Astrocyte of the cerebellum (primary cell): ENCODE measurements around the gene PROX2.

Source experiments
- DNase-seq: peaks from one replicate; pipeline ENCODE4 v3.0.0-alpha.2; 2011; ENCODE audit warnings: low read depth
- H3K4me3 ChIP-seq: 2 replicates; pipeline ENCODE4 v1.5.1; 2011; ENCODE audit warnings: mild to moderate bottlenecking, low read depth, low read length, moderate library complexity
- CTCF ChIP-seq: IDR thresholded peaks from 2 replicates; pipeline ENCODE4 v1.5.1; 2012; ENCODE audit warnings: low read length, low read depth, moderate library complexity, mild to moderate bottlenecking; ENCODE audit errors: missing control alignments
- in situ Hi-C: cut with HindIII; loops from 2 replicates; pipeline ENCODE4 v1.10.0; 2017; ENCODE audit warnings: low sequenced_read_pairs

The PROX2 gene

GRCh38 chr14:74906925-74907521, 31.1 kb upstream of the PROX2 start:
- no peak for DNase-seq
- in situ Hi-C loops = loop anchor here (25.0 kb wide), 1 partner anchor 180 kb away; no protein-coding TSS in a partner anchor
- H3K4me3 ChIP-seq = no peak overlapping the region
- peak; percentile 26 for TF ChIP-seq CTCF

GRCh38 chr14:74905595-74906142, 29.7 kb upstream of the PROX2 start:
- peak; percentile 96 for TF ChIP-seq CTCF
- DNase-seq = no peak
- H3K4me3 ChIP-seq = no peak overlapping the region
- in situ Hi-C loops = loop anchor here (25.0 kb wide), 1 partner anchor 182 kb away; no protein-coding TSS in a partner anchor

GRCh38 chr14:74904635-74905503, 28.9 kb upstream of the PROX2 start:
- in situ Hi-C loops = loop anchor here (5.0 to 25.0 kb wide), 3 partner anchors 43 to 182 kb away; no protein-coding TSS in a partner anchor
- H3K4me3 ChIP-seq = no peak overlapping the region
- no peak for TF ChIP-seq CTCF
- DNase-seq = no peak

- no peak for DNase-seq
- in situ Hi-C loops = loop anchor here (5.0 to 25.0 kb wide), 3 partner anchors 41 to 184 kb away; no protein-coding TSS in a partner anchor
- no peak overlapping the region for H3K4me3 ChIP-seq
- TF ChIP-seq CTCF = no peak
These were observed 27.2 kb upstream of the PROX2 start for GRCh38 chr14:74902941-74903705.

- TF ChIP-seq CTCF = no peak
- H3K4me3 ChIP-seq = no peak overlapping the region
- DNase-seq = no peak
- in situ Hi-C loops = no loop called here
These were observed 22.7 kb upstream of the PROX2 start for GRCh38 chr14:74898694-74899093.

- TF ChIP-seq CTCF = no peak
- H3K4me3 ChIP-seq = no peak overlapping the region
- in situ Hi-C loops = no loop called here
- DNase-seq = no peak
These were observed 22.1 kb upstream of the PROX2 start for GRCh38 chr14:74898083-74898482.
